Small intestine (tissue), 7 donors: ENCODE results near the gene WSCD2. TPM values are rescaled to one million over a fixed set of nuclear protein-coding genes. Genes with fewer than 3 reads are reported as not detected.

ENCODE experiments used
- DNase-seq, 2 donors: peaks; one replicate each; pipeline versions ENCODE4 v3.0.0 to v3.0.0-alpha.2; 2013
- FAIRE-seq: peaks from 2 replicates; lab custom pipeline; 2012; peaks lifted over from hg19 to GRCh38; lab: Jason Lieb, UNC
- H3K27ac ChIP-seq, 3 donors: one replicate each; pipeline ENCODE4 v1.5.1; 2013; ENCODE audit warnings: low read length in 2 of 3, mild to moderate bottlenecking in 2 of 3, control low read depth in 1 of 3, inconsistent platforms in 1 of 3, low read depth in 1 of 3, moderate library complexity in 1 of 3
- H3K27me3 ChIP-seq, 3 donors: one replicate each; pipeline ENCODE4 v1.6.1; 2013; ENCODE audit warnings: low read length in 3 of 3, inconsistent platforms in 1 of 3; ENCODE audit not compliant: control insufficient read depth in 3 of 3, insufficient read depth in 3 of 3
- H3K36me3 ChIP-seq, 3 donors: one replicate each; pipeline ENCODE4 v1.6.1; 2013; ENCODE audit warnings: low read length in 3 of 3, inconsistent platforms in 1 of 3, low read depth in 1 of 3, mild to moderate bottlenecking in 1 of 3, moderate library complexity in 1 of 3; ENCODE audit not compliant: control insufficient read depth in 3 of 3, insufficient read depth in 2 of 3
- H3K4me1 ChIP-seq, 3 donors: one replicate each; pipeline ENCODE4 v1.6.1; 2013; ENCODE audit warnings: low read length in 2 of 3, inconsistent platforms in 1 of 3, low read depth in 1 of 3, mild to moderate bottlenecking in 1 of 3, moderate library complexity in 1 of 3; ENCODE audit not compliant: control insufficient read depth in 3 of 3, insufficient read depth in 2 of 3
- H3K4me3 ChIP-seq, 3 donors: one replicate each; pipeline ENCODE4 v1.5.1; 2013; ENCODE audit warnings: low read length in 3 of 3, control low read depth in 1 of 3, inconsistent platforms in 1 of 3, low read depth in 1 of 3, mild to moderate bottlenecking in 1 of 3, moderate library complexity in 1 of 3
- H3K9me3 ChIP-seq, 2 donors: one replicate each; pipeline ENCODE4 v1.6.1; 2013; ENCODE audit warnings: low read depth in 1 of 2, low read length in 1 of 2; ENCODE audit not compliant: control insufficient read depth in 2 of 2, insufficient read depth in 1 of 2
- WGBS, 3 donors: extraction: QIAGEN DNeasy Blood & Tissue Kit; methylation state at CpG; one replicate each; pipeline ENCODE4 v1.1.7; 2013; 5-methylcytosine and 5-hydroxymethylcytosine counted together
- polyA plus RNA-seq, 4 donors: library from polyadenylated mRNA; stranded (reverse) in 3 of 4; unstranded in 1 of 4; fragments of 200-250 nt in 3 of 4; fragments of 120-200 nt in 1 of 4; gene quantifications; one replicate each; pipeline versions ENCODE4 v1.2.1 to v1.2.3, GENCODE V29; 2013
- donor health status: healthy with polysubstance abuse.
- donor health status: control.
- donor health status: control.
- donor health status: Bipolar disorder and iron deficiency.
- donor health status: healthy.

Gene WSCD2
- polyA plus RNA-seq, 4 donors, result 1.1 to 1.2 TPM; not detected in 2

DNA sequence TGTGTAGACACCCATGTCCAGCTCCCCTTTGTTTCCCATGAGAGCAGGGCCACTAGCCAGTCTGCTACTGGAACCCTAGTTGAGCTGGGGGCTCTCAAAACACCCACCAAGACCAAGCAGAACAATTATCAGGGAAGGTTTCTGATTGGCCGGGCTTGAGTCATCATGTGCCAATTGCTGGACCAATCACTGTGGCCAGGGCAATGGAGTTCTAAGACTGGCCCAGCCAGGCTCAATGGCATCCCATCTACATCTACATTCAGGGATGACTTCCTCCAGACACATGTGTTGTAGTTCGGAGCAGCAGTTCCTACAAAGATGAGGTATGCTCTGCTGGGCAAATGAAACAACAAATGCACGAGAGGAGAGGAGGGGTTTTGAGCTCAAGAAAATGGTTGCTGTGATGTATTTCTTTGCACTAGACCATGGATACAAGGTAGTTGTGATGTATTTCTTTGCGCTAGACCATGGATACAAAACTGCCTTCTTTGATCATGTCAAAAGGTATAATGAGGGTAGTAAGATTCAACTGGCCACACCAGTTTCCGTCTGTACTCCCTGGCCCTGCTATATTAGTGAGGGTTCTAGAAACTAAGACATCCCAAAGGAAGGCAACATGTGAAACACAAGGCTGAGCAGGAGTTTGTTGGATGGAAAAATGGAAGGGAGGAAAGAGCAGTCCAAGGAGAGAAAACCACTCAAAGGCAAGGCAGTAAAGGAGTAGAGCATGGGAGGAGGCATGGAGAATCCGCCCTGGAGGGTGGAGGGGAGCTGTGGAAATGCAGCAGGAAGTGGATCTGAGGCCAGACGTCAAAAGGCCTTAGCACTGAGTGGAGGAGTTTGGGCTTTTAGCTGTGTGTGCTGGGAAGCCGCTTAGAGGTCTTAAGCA lies 8.9 kb upstream of the WSCD2 start:
- 75 to 85% (median 84%) methylated on average over 8 of the region's 8 CpGs for WGBS, 3 donors
- DNase-seq, result no peak

DNA sequence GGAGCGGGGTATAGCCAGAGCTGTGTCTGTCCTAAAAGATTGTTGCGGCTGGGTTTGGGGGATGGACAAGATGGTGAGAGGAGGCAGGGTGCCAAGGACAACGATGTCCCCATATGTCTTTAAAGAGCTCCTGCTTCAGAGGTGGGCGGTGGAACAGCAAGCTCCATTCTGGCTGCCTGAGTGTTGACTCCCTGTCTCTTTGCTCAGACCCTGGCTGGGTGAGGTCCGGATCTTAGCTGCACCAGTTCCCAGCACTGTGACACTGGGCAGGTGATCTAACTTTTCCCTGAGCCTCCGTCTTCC lies 8.3 kb upstream of the WSCD2 start:
- Histone ChIP-seq H3K36me3 (no peaks in the 10 kb centered on the region), H3K27ac (no peak overlapping the region), H3K27me3 (peaks cover 0 to 3% (median 0%) of the 10 kb centered on the region in 3 donors), H3K9me3 (peaks cover 0 to 8% of the 10 kb centered on the region in 2 donors), H3K4me3 (no peak overlapping the region), H3K4me1 (no peaks in the 10 kb centered on the region)
- 82 to 89% (median 84%) methylated on average over 6 of the region's 6 CpGs for WGBS, 3 donors
- DNase-seq (no peak), FAIRE-seq (no peak)

More for the DNA sequence above, 8.9 kb upstream of the WSCD2 start:
- H3K9me3 ChIP-seq, result peaks cover 0 to 8% of the 10 kb centered on the region in 2 donors
- no peak overlapping the region for H3K27ac ChIP-seq
- no peaks in the 10 kb centered on the region for H3K4me1 ChIP-seq
- peaks cover 0 to 3% (median 0%) of the 10 kb centered on the region in 3 donors for H3K27me3 ChIP-seq
- no peak for FAIRE-seq
- H3K36me3 ChIP-seq, result no peaks in the 10 kb centered on the region
- H3K4me3 ChIP-seq, result no peak overlapping the region

DNA sequence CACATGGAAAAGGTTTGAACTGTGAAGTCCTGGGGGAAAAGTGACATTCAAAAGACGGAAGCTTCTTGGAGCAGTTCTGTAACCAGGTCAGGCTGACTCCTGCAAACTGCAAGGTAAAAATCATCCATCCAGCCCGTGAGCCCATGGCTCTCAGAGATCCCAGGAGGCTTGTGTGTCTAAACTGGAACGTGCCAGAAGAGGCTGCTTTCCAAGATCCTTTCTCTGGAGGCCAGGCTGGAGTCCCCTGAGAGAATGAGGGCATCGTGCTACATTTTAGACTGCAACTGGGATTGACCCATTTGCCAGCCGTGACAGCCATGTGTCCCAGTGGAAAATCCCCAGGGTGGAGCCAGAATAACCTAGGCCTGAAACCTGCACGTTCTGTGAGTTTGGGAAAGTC lies 7.8 kb upstream of the WSCD2 start:
- 67 to 78% (median 75%) methylated on average over 6 of the region's 6 CpGs for WGBS, 3 donors
- Histone ChIP-seq H3K9me3 (peaks cover 0 to 8% of the 10 kb centered on the region in 2 donors), H3K4me3 (no peak overlapping the region), H3K4me1 (no peaks in the 10 kb centered on the region), H3K27ac (no peak overlapping the region), H3K27me3 (peaks cover 0 to 3% (median 0%) of the 10 kb centered on the region in 3 donors), H3K36me3 (no peaks in the 10 kb centered on the region)
- FAIRE-seq (no peak), DNase-seq (no peak)

DNA sequence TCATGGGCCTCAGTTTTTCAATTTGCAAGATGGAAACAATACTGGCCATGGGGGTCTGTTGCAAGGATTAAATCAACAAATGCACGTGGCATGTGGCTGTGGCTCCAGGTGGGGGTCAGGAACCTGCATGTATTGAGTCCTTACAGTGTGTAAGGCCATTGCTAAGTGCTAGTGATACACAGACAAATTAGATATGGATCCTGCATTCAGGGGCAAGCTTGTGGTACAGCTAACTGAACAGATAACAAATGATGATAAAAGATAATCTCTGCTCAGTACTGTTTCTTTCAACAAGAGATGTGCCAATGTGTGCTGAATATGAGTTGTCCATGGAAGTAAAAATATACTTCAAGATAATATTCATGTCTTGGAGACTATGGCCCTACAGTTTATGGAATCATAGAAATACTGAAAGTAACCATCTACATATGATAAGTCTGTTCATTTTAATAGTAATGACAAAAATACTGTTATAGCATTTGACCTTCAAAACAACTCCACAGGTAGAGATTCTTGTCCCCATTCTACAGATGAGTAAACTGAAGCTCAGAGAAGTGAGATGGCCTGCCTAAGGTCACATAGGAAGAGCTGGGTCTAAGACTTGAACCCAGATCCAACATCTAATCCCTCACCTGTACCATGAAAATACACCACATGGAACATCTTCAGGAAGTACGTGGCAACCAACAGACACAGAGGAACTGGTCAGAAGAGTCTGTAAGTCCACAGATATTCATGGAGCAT lies 7.2 kb upstream of the WSCD2 start:
- Histone ChIP-seq H3K9me3 (peaks cover 0 to 8% of the 10 kb centered on the region in 2 donors), H3K4me1 (no peaks in the 10 kb centered on the region), H3K27me3 (peaks cover 0 to 4% (median 0%) of the 10 kb centered on the region in 3 donors), H3K27ac (no peak overlapping the region), H3K4me3 (no peak overlapping the region), H3K36me3 (no peaks in the 10 kb centered on the region)
- DNase-seq (no peak), FAIRE-seq (no peak)
- 57 to 79% (median 79%) methylated on average over 2 of the region's 2 CpGs for WGBS, 3 donors

DNA sequence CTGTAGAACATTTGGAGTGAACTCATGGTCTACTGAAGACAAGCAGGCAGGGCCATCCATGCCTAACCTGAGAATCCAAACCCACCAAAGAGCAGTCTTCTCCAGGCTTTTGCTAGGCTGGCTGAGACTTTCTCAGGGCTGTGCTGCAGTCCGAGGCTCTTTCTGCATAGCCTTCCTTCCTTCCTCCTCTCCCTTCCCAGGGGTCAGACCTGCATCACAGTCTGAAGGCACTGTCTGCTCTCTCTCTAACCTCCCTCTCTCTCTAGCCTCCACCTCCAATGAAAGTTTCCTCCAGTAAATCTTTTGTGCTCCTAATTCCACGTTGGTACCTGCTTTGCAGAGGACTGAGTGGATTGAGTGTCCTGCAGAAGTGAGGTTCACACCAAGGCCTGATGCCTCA lies 6.4 kb upstream of the WSCD2 start:
- no peaks in the 10 kb centered on the region for H3K36me3 ChIP-seq
- FAIRE-seq (no peak), DNase-seq (no peak)
- no peak overlapping the region for H3K4me3 ChIP-seq
- peaks cover 0 to 8% of the 10 kb centered on the region in 2 donors for H3K9me3 ChIP-seq
- no peaks in the 10 kb centered on the region for H3K4me1 ChIP-seq
- H3K27me3 ChIP-seq, result peaks cover 0 to 4% (median 3%) of the 10 kb centered on the region in 3 donors
- H3K27ac ChIP-seq, result no peak overlapping the region
- WGBS, 3 donors, result 62 to 75% (median 67%) methylated on average over 2 of the region's 2 CpGs

DNA sequence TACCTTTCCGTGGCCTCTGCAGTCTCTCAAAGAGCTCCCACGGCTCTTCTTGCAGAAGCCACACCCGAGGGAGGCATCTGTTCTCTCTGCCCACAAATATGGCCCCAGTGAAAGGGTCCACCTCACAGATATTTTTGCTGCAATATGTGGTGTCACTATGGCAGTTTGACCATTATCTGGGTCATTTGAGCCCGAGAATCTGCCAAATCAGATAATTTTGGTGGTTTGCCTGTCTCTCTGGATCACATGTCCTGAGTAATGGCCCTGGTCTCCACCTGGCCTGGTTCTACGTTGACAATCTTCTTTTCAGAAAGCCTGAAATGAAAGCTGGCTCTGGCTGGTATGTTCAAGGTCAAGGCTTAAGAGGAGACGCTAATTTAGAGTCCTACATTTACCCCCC lies 5.7 kb upstream of the WSCD2 start:
- H3K27ac ChIP-seq, result no peak overlapping the region
- DNase-seq (no peak), FAIRE-seq (no peak)
- H3K9me3 ChIP-seq, result peaks cover 0 to 8% of the 10 kb centered on the region in 2 donors
- no peak overlapping the region for H3K4me3 ChIP-seq
- peaks cover 0 to 4% (median 3%) of the 10 kb centered on the region in 3 donors for H3K27me3 ChIP-seq
- H3K4me1 ChIP-seq, result no peaks in the 10 kb centered on the region
- no peaks in the 10 kb centered on the region for H3K36me3 ChIP-seq
- 45 to 72% (median 51%) methylated on average over 6 of the region's 6 CpGs for WGBS, 3 donors

DNA sequence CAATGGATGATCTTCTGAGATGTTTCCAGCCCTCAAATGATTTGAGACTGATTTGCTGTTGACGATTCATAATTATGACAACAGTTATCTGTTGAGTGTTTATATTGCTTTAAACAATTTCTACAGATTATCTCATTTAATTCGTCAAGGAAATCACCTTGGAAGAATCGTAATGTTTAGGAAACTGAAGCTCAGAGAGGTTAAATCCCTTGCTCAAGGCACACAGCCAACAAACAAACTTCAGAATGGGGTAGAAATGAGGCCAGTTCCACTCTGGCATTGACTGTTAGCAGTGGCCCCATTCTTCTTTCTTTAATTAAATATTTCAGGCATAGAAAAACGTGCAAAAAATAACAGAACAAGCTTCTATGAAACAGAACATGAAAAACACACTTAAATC lies 4.0 kb upstream of the WSCD2 start:
- H3K4me1 ChIP-seq, result no peaks in the 10 kb centered on the region
- no peak overlapping the region for H3K4me3 ChIP-seq
- FAIRE-seq, result no peak
- no peak overlapping the region for H3K27ac ChIP-seq
- 50 to 55% (median 54%) methylated on average over 4 of the region's 4 CpGs for WGBS, 3 donors
- peaks cover 0 to 5% of the 10 kb centered on the region in 2 donors for H3K9me3 ChIP-seq
- peaks cover 0 to 16% (median 10%) of the 10 kb centered on the region in 3 donors for H3K27me3 ChIP-seq
- no peaks in the 10 kb centered on the region for H3K36me3 ChIP-seq
- no peak for DNase-seq

DNA sequence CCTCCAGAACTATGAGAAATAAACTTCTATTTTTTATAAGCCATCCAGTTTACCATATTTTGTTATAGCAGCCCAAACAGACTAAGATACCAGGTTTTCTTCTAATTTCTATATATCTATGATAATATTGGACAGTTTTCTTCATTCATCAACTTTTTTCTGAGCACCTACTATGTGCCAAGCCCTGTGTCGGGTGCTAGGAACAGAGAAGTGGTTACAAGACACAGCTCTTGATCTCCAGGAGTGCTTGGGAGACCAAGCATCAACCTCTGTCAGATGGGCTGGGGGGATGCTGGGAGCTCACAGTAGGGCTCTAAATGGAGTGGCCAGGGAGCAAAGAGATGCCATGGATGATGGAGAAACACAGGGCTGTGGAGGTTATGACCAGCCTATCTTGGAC lies 2.9 kb upstream of the WSCD2 start:
- Histone ChIP-seq H3K27ac (no peak overlapping the region), H3K9me3 (peaks cover 0 to 4% of the 10 kb centered on the region in 2 donors), H3K36me3 (no peaks in the 10 kb centered on the region), H3K27me3 (peaks cover 0 to 24% (median 10%) of the 10 kb centered on the region in 3 donors), H3K4me1 (no peaks in the 10 kb centered on the region), H3K4me3 (no peak overlapping the region)
- no peak for DNase-seq
- FAIRE-seq, result no peak
- 67 to 89% (median 78%) methylated on average over 1 of the region's 1 CpG for WGBS, 3 donors
